Upper lobe of left lung (tissue), 6 donors: ENCODE results near the gene ZNF407. TPM values are rescaled to one million over a fixed set of nuclear protein-coding genes. Genes with fewer than 3 reads are reported as not detected.

Experiments
- ATAC-seq, 2 donors: fragments of 200-7000 bp; cut with Tn5 transposase; one replicate each; pipeline ENCODE4 v1.9.1; 2022; ENCODE audit warnings: mild to moderate bottlenecking in 2 of 2, moderate library complexity in 2 of 2; ENCODE audit not compliant: low FRiP score in 2 of 2
- DNase-seq, 2 donors: peaks; one replicate each; pipeline ENCODE4 v3.0.0-alpha.2; 2019 to 2020
- H3K27ac ChIP-seq, 4 donors: fragments of 200-600 bp; sonication (generic); one replicate each; pipeline ENCODE4 v1.5.1; 2016 to 2019
- H3K27me3 ChIP-seq, 4 donors: fragments of 200-600 bp; sonication (generic); one replicate each; pipeline ENCODE4 v1.5.1; 2017 to 2019
- H3K36me3 ChIP-seq, 4 donors: fragments of 200-600 bp; sonication (generic); one replicate each; pipeline ENCODE4 v1.5.1; 2016 to 2019
- H3K4me1 ChIP-seq, 4 donors: fragments of 200-600 bp; sonication (generic); one replicate each; pipeline ENCODE4 v1.5.1; 2018 to 2019
- H3K4me3 ChIP-seq, 4 donors: fragments of 200-600 bp; sonication (generic); one replicate each; pipeline ENCODE4 v1.5.1; 2017 to 2019; ENCODE audit warnings: mild to moderate bottlenecking in 2 of 4, moderate library complexity in 1 of 4
- H3K9me3 ChIP-seq, 4 donors: fragments of 200-600 bp; sonication (generic); one replicate each; pipeline ENCODE4 v1.5.1; 2018 to 2019
- CTCF ChIP-seq, 6 experiments: fragments of 450-650 bp in 4 of 6; fragments of 200-600 bp in 2 of 6; sonication (generic) in 2 of 6; IDR thresholded peaks; one replicate each; pipeline ENCODE4 v1.5.1; 2016 to 2019; ENCODE audit warnings: antibody characterized with exemption in 6 of 6
- EP300 ChIP-seq, 4 donors: sonication (generic); formaldehyde crosslinking; IDR thresholded peaks; one replicate each; pipeline ENCODE4 v1.5.1; 2017; ENCODE audit warnings: antibody characterized with exemption in 4 of 4, control low read depth in 2 of 4
- POLR2A ChIP-seq, 4 donors: fragments of 450-650 bp; IDR thresholded peaks; one replicate each; pipeline ENCODE4 v1.5.1; 2016 to 2017; ENCODE audit warnings: antibody characterized with exemption in 4 of 4, mild to moderate bottlenecking in 2 of 4
- POLR2AphosphoS5 ChIP-seq, 2 donors: sonication (generic); formaldehyde crosslinking; IDR thresholded peaks; one replicate each; pipeline ENCODE4 v1.5.1; 2017; ENCODE audit warnings: antibody characterized with exemption in 2 of 2
- WGBS, 2 donors: methylation state at CpG; one replicate each; pipeline ENCODE4 v1.1.5; 2017 to 2018; 5-methylcytosine and 5-hydroxymethylcytosine counted together
- total RNA-seq, 6 donors: library from RNA; depleted of rRNA in 4 of 6; stranded (reverse); fragments of >200 nt in 4 of 6; gene quantifications; one replicate each; pipeline versions ENCODE4 v1.1.0 to v1.2.1, GENCODE V29; 2016 to 2021
- donor health status: DM: no; HTN: no; CAD: no; lungs with moderate emphysema.
- donor health status: DM: no; HTN: yes; CAD: no; lungs with severe emphysema.

The ZNF407 gene
- total RNA-seq, 6 donors from 2014 or later: 12.2 to 77.5 (median 17.1) TPM

DNA sequence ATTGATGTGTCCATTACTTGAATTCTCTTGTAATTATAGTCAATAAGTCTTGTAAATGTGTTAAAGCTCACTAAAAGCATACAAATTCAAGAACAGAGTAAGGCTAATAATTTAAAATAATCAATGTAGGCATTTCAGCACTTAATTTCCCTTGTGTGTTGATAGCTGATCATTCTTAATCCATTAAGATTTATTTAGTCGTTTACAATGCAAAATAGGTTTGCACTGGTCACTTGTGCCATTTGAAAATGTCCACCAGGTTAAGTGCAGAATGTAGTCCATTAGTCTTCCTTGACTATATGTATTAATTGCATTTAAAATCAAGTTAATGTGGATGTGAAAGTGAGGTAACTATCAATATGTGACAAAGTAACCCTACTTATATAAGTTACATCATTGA is 39.4 kb downstream of the ZNF407 start:
- Histone ChIP-seq H3K27me3 (no peaks in the 10 kb centered on the region), H3K4me1 (peaks cover 0 to 4% (median 0%) of the 10 kb centered on the region in 4 donors), H3K27ac (no peak overlapping the region), H3K4me3 (no peak overlapping the region), H3K36me3 (peaks cover 0 to 23% (median 9%) of the 10 kb centered on the region in 4 donors), H3K9me3 (no peaks in the 10 kb centered on the region)
- WGBS, 2 donors: 96 to 100% methylated on average over 1 of the region's 1 CpG
- DNase-seq (no peak), ATAC-seq (no peak)
- TF ChIP-seq EP300 (IDR thresholded peaks at IDR 0.05) (no peak), CTCF (IDR thresholded peaks at IDR 0.05) (no peak), POLR2A (IDR thresholded peaks at IDR 0.05) (no peak), POLR2AphosphoS5 (IDR thresholded peaks at IDR 0.05) (no peak)

- TF ChIP-seq EP300 (IDR thresholded peaks at IDR 0.05) (no peak), POLR2A (IDR thresholded peaks at IDR 0.05) (no peak), POLR2AphosphoS5 (IDR thresholded peaks at IDR 0.05) (no peak), CTCF (IDR thresholded peaks at IDR 0.05) (no peak)
- no peaks in the 10 kb centered on the region for H3K9me3 ChIP-seq
- no peaks in the 10 kb centered on the region for H3K27me3 ChIP-seq
- DNase-seq (no peak), ATAC-seq (no peak)
- no peak overlapping the region for H3K4me3 ChIP-seq
- H3K27ac ChIP-seq: no peak overlapping the region
- WGBS, 2 donors: 87 to 92% methylated on average over 3 of the region's 3 CpGs
- H3K36me3 ChIP-seq: peaks cover 0 to 21% (median 7%) of the 10 kb centered on the region in 4 donors
- no peaks in the 10 kb centered on the region for H3K4me1 ChIP-seq
Measured at GRCh38 chr18:74638210-74638609, 40.5 kb downstream of the ZNF407 start.

DNA sequence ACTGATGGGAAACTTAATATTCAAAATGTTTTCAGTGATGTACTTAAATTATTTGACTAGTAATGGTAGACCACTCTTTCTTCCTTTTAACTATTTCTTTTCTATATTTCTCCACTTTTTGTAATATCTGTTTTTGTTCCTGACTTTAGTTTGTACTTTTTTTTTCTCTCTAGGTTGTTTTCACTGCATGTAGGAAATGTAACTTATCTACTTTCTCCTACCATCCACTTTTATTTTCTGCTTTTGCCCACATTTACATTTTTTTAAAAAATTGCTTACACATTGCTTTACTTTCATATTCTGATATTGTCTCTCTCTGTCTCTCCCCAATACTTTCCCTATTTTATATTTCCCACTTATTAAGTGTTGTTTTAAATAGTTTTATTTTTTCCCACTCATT is 47.0 kb downstream of the ZNF407 start:
- ATAC-seq (no peak), DNase-seq (no peak)
- no peaks in the 10 kb centered on the region for H3K27me3 ChIP-seq
- H3K9me3 ChIP-seq: no peaks in the 10 kb centered on the region
- no peaks in the 10 kb centered on the region for H3K4me1 ChIP-seq
- no peak overlapping the region for H3K27ac ChIP-seq
- peaks cover 0 to 15% (median 0%) of the 10 kb centered on the region in 4 donors for H3K36me3 ChIP-seq
- TF ChIP-seq CTCF (IDR thresholded peaks at IDR 0.05): no peak
- TF ChIP-seq POLR2AphosphoS5 (IDR thresholded peaks at IDR 0.05): no peak
- no peak for TF ChIP-seq EP300 (IDR thresholded peaks at IDR 0.05)
- no peak for TF ChIP-seq POLR2A (IDR thresholded peaks at IDR 0.05)
- no peak overlapping the region for H3K4me3 ChIP-seq

DNA sequence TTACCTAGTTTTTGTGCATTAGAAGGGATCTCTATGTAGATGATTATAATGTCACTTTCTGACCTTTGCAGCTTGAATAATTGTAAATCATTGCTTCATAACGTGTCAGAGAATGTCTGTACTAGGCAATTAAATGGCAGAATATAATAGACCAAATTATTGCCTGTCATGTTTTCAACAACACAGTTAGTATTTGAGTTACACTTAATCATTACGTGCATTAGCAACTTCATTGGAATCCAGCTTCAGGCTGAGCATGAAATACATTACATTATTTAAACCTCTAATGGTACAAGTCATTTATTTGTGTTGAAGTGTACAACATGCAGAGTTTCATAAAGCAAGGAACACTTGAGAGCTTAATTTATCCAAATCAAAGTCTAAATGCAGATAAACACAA is 48.0 kb downstream of the ZNF407 start:
- Histone ChIP-seq H3K4me3 (no peak overlapping the region), H3K9me3 (no peaks in the 10 kb centered on the region), H3K27ac (no peak overlapping the region), H3K4me1 (no peaks in the 10 kb centered on the region), H3K27me3 (no peaks in the 10 kb centered on the region), H3K36me3 (peaks cover 0 to 15% (median 0%) of the 10 kb centered on the region in 4 donors)
- DNase-seq: no peak
- 84 to 89% methylated on average over 2 of the region's 2 CpGs for WGBS, 2 donors
- no peak for ATAC-seq
- TF ChIP-seq CTCF (IDR thresholded peaks at IDR 0.05): no peak
- no peak for TF ChIP-seq EP300 (IDR thresholded peaks at IDR 0.05)
- no peak for TF ChIP-seq POLR2A (IDR thresholded peaks at IDR 0.05)
- TF ChIP-seq POLR2AphosphoS5 (IDR thresholded peaks at IDR 0.05): no peak

GRCh38 chr18:74651327-74652128 is 53.9 kb downstream of the ZNF407 start:
- Histone ChIP-seq H3K27me3 (no peaks in the 10 kb centered on the region), H3K9me3 (no peaks in the 10 kb centered on the region), H3K36me3 (peaks cover 0 to 6% (median 0%) of the 10 kb centered on the region in 4 donors), H3K4me1 (no peaks in the 10 kb centered on the region), H3K27ac (no peak overlapping the region), H3K4me3 (no peak overlapping the region)
- 86 to 87% methylated on average over 8 of the region's 8 CpGs for WGBS, 2 donors
- ATAC-seq: no peak
- no peak for DNase-seq
- TF ChIP-seq CTCF (IDR thresholded peaks at IDR 0.05) (no peak), POLR2A (IDR thresholded peaks at IDR 0.05) (no peak), EP300 (IDR thresholded peaks at IDR 0.05) (no peak), POLR2AphosphoS5 (IDR thresholded peaks at IDR 0.05) (no peak)
